Activated CD4-positive, alpha-beta T cell treated with anti-CD3 and anti-CD28 coated beads, Interleukin-2, amount 50 U/mL, for 1 hour (primary cell): ENCODE measurements around the gene MYEF2.

Source experiments
- DNase-seq: peaks from one replicate; pipeline ENCODE4 v3.0.0-alpha.2; 2020

MYEF2 gene

DNA sequence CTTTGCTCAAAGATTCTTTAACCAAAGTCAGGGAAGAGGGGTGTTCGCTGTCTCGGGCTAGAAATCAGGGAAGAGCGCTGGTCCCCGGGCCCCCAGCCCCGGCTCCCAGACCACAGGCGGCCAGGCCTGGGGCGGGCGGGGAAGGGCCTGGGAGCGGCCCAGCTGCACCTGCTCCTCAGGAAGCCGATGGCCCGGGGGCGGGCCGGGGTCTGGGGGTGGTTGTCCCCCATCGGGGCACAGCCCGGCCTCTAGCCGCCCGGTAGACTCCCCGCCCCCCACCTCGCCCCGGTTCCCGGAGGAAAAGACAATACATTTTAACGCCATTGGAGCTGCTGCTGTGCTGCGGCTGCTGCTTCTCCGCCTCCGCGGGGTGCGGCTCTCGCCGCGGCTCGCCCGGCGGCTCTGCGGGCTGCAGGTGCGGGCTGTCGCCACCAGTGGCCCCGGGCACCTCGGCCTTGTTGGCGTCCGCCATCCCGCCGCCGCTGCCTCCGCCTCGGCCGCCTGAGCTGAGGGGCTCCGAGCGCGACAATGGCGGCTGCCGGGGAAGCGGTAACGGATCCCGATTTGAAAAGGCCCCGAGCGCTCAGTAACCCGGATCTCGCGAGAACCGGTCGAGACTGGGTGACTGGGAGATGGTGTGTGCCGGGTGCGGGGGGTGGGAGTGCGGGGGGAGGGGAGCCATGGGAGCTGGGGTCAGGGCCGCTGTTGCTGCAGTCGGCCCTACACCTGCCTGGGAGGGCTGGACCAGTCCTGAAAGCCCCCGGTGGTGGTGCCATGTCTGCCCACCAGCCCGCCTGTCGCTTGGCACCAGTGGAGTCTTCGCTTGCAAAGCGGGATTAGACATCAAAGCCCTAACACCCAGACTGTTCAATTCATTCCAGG lies at the start of gene MYEF2:
Gene MYEF2, minus strand, starts transcription at position 530 of the 882 bp plus-strand sequence. Its CDS starts 58 bp downstream, at position 472.
- peak; percentile 56 for DNase-seq

- no peak for DNase-seq
These were observed 47.7 kb upstream of the MYEF2 start for GRCh38 chr15:48225771-48226170.

DNA sequence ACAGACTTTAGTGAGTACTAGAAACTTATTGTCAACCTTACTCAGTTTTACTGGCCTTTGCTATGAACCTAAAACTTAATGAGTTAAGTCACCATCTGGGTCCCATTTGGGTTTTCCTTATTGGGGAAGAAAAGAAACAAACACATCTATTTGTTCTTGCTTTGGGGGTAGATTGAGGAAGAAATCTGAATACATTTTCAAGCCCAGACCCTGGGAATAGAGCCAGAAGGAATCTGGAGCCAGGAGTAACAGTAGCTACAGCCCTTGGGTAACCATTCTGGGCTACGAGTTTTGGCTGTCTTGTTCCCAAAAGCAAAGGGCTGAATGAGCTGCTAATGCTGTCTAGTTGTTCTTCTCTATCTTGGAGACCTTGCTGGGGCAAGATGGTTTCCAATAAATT lies 44.5 kb upstream of the MYEF2 start:
- no peak for DNase-seq

- no peak for DNase-seq
These were observed 43.8 kb upstream of the MYEF2 start for GRCh38 chr15:48221885-48222284.

GRCh38 chr15:48221261-48221660 lies 43.2 kb upstream of the MYEF2 start:
- DNase-seq, result no peak

- no peak for DNase-seq
These were observed 27.9 kb upstream of the MYEF2 start, which contains the start of gene SLC12A1 for GRCh38 chr15:48205981-48206380. TSS of gene SLC12A1 (plus strand) at chr15:48206302. CDS start at chr15:48207720, 1,418 bp downstream.

- no peak for DNase-seq
These were observed 24.0 kb upstream of the MYEF2 start for GRCh38 chr15:48202068-48202467.

DNA sequence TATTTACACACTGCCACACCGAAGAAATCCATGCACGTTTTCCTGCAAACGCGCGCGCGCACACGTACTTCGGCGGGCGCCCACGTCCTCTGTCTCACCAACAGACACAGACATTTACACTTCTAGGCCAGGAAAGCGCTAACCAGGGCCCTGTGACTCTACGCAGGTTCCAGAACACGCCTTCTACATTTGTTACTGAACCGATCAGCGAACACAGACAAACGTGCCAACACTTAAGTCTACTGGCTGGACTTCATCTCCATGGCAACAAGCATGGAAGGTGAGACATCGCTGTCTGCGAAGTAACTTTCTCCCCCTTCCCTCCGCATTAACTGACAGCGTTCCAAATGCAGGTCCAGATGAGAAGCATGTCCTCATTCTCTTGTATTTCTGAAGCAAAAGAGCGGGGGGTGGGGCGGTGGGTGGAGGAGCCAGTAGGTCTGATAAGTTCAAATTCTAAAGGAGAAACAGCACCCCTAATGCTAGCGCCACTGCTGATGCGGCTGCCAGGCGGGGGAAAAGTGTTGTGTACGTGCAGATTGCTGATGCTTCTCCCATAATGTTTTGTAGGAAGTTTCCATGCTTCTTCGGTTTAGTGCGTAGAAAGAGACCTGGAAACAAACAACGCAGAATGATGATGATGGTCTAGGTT lies 13.6 kb upstream of the MYEF2 start, which contains the start of gene CTXN2:
Gene CTXN2, plus strand, starts transcription at position 92 of the 652 bp plus-strand sequence. CDS start 9,636 bp downstream, outside the sequence.
- DNase-seq, result no peak

DNA sequence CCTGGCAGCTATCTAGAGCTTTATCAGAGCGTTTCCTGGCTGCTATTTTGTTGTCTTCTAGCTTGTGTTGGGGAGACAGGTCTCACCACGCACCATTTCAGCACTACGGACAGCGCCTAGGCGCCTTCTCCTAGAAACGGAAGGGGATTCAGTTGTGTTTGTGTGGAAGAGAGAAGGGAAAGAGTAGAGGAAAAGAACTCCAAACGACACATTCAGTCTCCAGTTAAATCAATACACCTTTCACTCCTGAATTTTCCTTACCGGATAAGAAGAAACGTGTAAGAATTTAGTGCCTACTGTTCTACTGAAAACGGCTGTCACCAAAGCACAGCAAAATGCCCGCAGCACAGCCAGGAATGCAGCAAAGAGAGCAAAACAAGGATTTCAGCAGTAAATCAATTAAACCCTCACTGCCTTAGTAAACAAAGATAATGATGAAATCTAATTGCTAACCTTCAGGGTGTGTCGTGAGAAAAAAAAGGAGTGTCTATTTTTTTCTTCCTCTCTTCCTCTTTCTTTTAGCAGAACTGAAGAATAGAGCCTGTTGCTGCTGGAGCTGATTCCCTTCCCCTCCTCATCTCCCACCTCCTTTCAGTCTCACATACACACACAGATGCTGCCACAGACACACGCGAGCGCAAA lies 13.0 kb upstream of the MYEF2 start:
- DNase-seq, result peak; percentile 25

DNA sequence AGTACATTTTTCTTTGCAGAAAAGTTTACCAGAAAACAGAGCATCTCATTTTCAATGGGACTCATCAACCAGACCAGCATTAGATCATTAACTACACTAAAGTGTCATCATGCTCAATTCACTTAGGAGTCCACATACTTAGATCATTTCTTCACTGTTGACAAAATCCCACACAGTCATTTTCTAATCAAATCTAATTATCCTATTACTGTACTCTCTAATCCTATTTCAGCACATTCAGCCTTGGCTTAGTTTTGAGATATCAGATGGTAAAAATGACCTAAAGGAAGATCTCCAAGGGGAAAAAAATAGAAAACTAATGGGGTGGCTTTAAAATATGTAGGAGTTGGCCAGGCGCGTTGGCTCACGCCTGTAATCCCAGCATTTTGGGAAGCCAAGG lies 8.2 kb upstream of the MYEF2 start:
- no peak for DNase-seq

DNA sequence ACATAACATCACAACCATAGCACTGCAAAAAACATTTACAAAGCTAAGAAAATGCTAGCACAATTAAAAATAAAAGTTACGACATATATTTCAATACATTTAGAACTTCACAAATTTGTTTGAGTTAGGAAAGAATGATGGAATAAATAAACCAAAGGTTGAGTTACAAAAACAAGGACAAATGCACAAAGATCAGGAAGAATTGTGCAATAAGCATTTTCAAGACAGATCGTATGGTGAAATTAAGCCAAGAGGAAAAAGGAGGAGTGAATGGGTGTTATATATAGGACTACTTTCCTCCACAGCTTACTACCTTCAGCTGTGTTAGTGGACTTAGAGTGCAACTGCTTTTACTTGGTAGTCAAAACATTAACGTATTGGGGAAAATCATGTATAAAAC lies 7.4 kb upstream of the MYEF2 start:
- no peak for DNase-seq

GRCh38 chr15:48182749-48183148 lies 4.7 kb upstream of the MYEF2 start:
- no peak for DNase-seq

GRCh38 chr15:48178648-48178931 lies 495 bp upstream of the MYEF2 start:
- DNase-seq, result no peak

GRCh38 chr15:48177383-48177765 lies 721 bp downstream of the MYEF2 start:
- DNase-seq, result no peak

DNA sequence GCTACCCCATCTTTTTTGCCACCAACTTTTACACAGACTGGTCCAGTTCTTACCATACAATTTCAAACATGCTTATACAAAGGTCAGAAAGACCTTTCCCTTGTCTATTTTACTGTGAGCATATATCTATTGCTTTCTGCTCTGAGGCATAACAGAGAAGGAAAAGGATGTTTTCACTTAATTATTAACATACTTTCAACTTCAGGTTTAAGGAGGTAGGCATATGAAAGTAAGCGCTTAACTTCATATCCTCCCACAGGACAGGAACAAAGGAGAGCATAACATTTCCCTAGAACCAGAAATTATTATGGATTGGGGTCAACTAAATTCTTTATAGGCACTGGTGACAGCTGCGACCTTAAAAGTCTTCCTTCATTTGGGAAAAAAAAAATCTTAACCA lies 1.1 kb downstream of the MYEF2 start:
- no peak for DNase-seq

GRCh38 chr15:48176112-48176511 lies 2.0 kb downstream of the MYEF2 start:
- no peak for DNase-seq

- DNase-seq, result no peak
These were observed 3.0 kb downstream of the MYEF2 start for GRCh38 chr15:48175126-48175525.

DNA sequence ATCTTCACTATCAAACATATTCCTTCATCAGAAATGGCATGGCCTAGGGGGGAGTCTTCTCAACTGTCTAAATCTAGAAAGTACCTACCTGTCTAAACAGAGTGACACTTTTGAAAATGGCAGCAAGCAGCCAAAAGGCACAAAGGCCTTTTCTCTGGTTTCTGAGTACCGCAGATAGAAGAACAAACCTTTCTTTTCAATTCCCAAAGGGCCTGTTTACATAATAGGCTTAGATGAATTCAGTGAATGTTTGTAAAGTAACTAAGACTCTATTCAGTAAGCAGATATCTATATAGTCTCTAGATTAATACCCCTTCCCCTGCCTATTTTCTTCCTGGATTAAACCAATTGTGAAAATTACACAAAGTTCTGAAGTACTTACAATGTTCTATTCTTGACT lies 7.1 kb downstream of the MYEF2 start:
- DNase-seq, result no peak

GRCh38 chr15:48168616-48169015 lies 9.5 kb downstream of the MYEF2 start:
- DNase-seq, result no peak

DNA sequence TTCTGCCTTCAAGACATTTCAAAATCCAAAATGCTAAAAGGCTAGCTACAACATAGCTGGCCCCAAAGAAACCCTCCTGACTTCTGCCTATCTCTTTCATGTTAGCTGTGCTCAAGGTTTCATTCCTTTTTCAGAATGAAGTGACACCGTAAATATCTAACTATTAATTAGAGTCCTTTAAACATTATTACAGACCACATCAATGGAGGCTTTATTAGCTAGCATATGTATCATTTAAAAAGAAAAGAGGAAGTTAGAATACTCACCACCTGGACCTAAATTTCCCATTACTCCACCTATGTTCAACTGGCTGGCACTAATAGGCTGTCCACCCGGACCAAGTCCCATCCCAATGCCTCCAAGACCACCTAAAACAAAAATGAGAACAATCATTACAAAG lies 24.6 kb downstream of the MYEF2 start:
- DNase-seq, result no peak

- DNase-seq, result no peak
These were observed 28.2 kb downstream of the MYEF2 start for GRCh38 chr15:48149858-48150257.

DNA sequence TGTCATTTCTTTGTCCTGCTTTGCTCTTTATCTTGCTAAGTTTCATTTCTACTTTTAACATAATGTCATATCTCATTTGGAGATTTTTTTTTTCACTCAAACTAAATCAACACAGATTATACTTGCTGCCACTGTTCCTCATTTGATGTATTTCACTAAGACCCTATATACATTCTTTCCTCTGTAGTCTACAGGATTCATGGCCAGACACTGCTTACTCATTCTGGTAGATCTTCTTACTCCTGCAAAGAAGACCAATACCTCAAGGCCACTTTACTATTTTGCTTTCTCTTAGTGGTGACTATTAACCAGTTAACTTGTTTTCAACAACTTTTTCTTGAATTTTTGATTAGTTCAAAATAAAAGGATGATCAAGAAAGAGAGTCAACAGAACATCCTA lies 30.7 kb downstream of the MYEF2 start:
- DNase-seq, result no peak

- no peak for DNase-seq
These were observed 32.2 kb downstream of the MYEF2 start for GRCh38 chr15:48145923-48146322.

GRCh38 chr15:48144889-48145288 lies 33.2 kb downstream of the MYEF2 start:
- no peak for DNase-seq
